Measurements from ENCODE around the gene RAPGEF3.

GRCh38 chr12:47725893-47726292 lies 32.8 kb downstream of the RAPGEF3 start:
- TF ChIP-seq, protein P1, sequence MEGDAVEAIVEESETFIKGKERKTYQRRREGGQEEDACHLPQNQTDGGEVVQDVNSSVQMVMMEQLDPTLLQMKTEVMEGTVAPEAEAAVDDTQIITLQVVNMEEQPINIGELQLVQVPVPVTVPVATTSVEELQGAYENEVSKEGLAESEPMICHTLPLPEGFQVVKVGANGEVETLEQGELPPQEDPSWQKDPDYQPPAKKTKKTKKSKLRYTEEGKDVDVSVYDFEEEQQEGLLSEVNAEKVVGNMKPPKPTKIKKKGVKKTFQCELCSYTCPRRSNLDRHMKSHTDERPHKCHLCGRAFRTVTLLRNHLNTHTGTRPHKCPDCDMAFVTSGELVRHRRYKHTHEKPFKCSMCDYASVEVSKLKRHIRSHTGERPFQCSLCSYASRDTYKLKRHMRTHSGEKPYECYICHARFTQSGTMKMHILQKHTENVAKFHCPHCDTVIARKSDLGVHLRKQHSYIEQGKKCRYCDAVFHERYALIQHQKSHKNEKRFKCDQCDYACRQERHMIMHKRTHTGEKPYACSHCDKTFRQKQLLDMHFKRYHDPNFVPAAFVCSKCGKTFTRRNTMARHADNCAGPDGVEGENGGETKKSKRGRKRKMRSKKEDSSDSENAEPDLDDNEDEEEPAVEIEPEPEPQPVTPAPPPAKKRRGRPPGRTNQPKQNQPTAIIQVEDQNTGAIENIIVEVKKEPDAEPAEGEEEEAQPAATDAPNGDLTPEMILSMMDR (IDR thresholded peaks at IDR 0.05; ENCODE audit: low read depth, low read length): no peak
- no peak for TF ChIP-seq POLR2A (IDR thresholded peaks at IDR 0.05; ENCODE audit: extremely low read depth, insufficient read length)
